Mesothelial cell of epicardium (in vitro differentiated cells): Measurements from ENCODE around the gene PML. TPM values are rescaled to one million over a fixed set of nuclear protein-coding genes. Genes with fewer than 3 reads are reported as not detected.
A peak's percentile ranks its signal among the peaks of the same experiment; 100 is the strongest.
"Not testable (repeated sequence)": the region's sequence is repeated elsewhere in the genome, so short reads cannot be mapped to it uniquely, and the experiment has no call there.

Experiments used
- DNase-seq, 2 experiments: peaks; one replicate each; pipeline ENCODE4 v3.0.0; 2021; ENCODE audit warnings: low spot score in 2 of 2; ENCODE audit not compliant: unreplicated experiment in 2 of 2
- H3K27ac Mint-ChIP-seq: 2 replicates; pipeline ENCODE4 v1.8.0; 2021; ENCODE audit warnings: mixed read lengths
- H3K27me3 Mint-ChIP-seq: 2 replicates; pipeline ENCODE4 v1.8.0; 2021; ENCODE audit warnings: low read depth, mixed read lengths
- H3K36me3 Mint-ChIP-seq: 2 replicates; pipeline ENCODE4 v1.8.0; 2021; ENCODE audit warnings: mixed read lengths
- H3K4me1 Mint-ChIP-seq: 2 replicates; pipeline ENCODE4 v1.8.0; 2021; ENCODE audit warnings: mixed read lengths
- H3K4me3 Mint-ChIP-seq: 2 replicates; pipeline ENCODE4 v1.8.0; 2021; ENCODE audit warnings: mild to moderate bottlenecking, moderate library complexity, mixed read lengths
- H3K9me3 Mint-ChIP-seq: 2 replicates; pipeline ENCODE4 v1.8.0; 2021; ENCODE audit warnings: mixed read lengths
- CTCF ChIP-seq: fragments of 200-600 bp; sonication (generic); IDR thresholded peaks from one replicate; pipeline ENCODE4 v1.5.0; 2021; ENCODE audit warnings: antibody characterized with exemption; ENCODE audit not compliant: unreplicated experiment
- total RNA-seq: library from RNA; stranded (reverse); gene quantifications from 3 replicates; pipeline ENCODE4 v1.2.1, GENCODE V29; 2021

PML gene
- total RNA-seq, 1 donor from 2014 or later = 43.6 TPM

GRCh38 chr15:74053941-74054529, 59.5 kb downstream of the PML start:
- Mint-ChIP-seq H3K9me3 (no peaks in the 10 kb centered on the region), H3K36me3 (no peaks in the 10 kb centered on the region), H3K4me3 (peak overlapping the region; percentile 27), H3K4me1 (peaks cover 15% of the 10 kb centered on the region), H3K27me3 (peaks cover 35% of the 10 kb centered on the region), H3K27ac (no peak overlapping the region)
- peak; percentile 46 to 78 for DNase-seq
- TF ChIP-seq CTCF = peak; percentile 32

- Mint-ChIP-seq H3K27me3 (peaks cover 45% of the 10 kb centered on the region), H3K9me3 (no peaks in the 10 kb centered on the region)
- no peak for DNase-seq
These were observed 61.3 kb downstream of the PML start for GRCh38 chr15:74055804-74056203.

GRCh38 chr15:74056330-74056729, 61.8 kb downstream of the PML start:
- H3K27ac Mint-ChIP-seq, H3K4me1 Mint-ChIP-seq, H3K9me3 Mint-ChIP-seq, H3K4me3 Mint-ChIP-seq, H3K36me3 Mint-ChIP-seq: not testable (repeated sequence)
- DNase-seq = peak in 1 of 2 experiments; percentile 3
- peaks cover 47% of the 10 kb centered on the region for H3K27me3 Mint-ChIP-seq

More at GRCh38 chr15:74055804-74056203, 61.3 kb downstream of the PML start:
- Mint-ChIP-seq H3K36me3 (no peaks in the 10 kb centered on the region), H3K4me3 (no peak overlapping the region), H3K4me1 (peaks cover 11% of the 10 kb centered on the region), H3K27ac (no peak overlapping the region)
- TF ChIP-seq CTCF = no peak

GRCh38 chr15:74059050-74059833, 64.7 kb downstream of the PML start:
- not testable (repeated sequence) for H3K36me3 Mint-ChIP-seq, H3K4me3 Mint-ChIP-seq, H3K4me1 Mint-ChIP-seq, H3K27ac Mint-ChIP-seq, H3K9me3 Mint-ChIP-seq
- H3K27me3 Mint-ChIP-seq = peaks cover 46% of the 10 kb centered on the region
- peak in 1 of 2 experiments; percentile 1 for DNase-seq

- Mint-ChIP-seq H3K4me3 (no peak overlapping the region), H3K9me3 (no peaks in the 10 kb centered on the region), H3K4me1 (no peaks in the 10 kb centered on the region), H3K27ac (no peak overlapping the region), H3K36me3 (no peaks in the 10 kb centered on the region), H3K27me3 (peaks cover 36% of the 10 kb centered on the region)
- no peak for TF ChIP-seq CTCF
- peak in 1 of 2 experiments; percentile 19 for DNase-seq
These were observed 65.7 kb downstream of the PML start for GRCh38 chr15:74060251-74060650.

- H3K4me1 Mint-ChIP-seq = no peaks in the 10 kb centered on the region
- no peak overlapping the region for H3K27ac Mint-ChIP-seq
- peak in 1 of 2 experiments; percentile 13 for DNase-seq
- H3K4me3 Mint-ChIP-seq = no peak overlapping the region
- H3K27me3 Mint-ChIP-seq = peaks cover 25% of the 10 kb centered on the region
- no peaks in the 10 kb centered on the region for H3K9me3 Mint-ChIP-seq
- no peaks in the 10 kb centered on the region for H3K36me3 Mint-ChIP-seq
- TF ChIP-seq CTCF = no peak
These were observed 67.7 kb downstream of the PML start for GRCh38 chr15:74062236-74062635.
